Brain microvascular endothelial cell (primary cell): ENCODE data around the gene SLC7A1.
A peak's percentile ranks its signal among the peaks of the same experiment; 100 is the strongest.
"Not testable (repeated sequence)": the region's sequence is repeated elsewhere in the genome, so short reads cannot be mapped to it uniquely, and the experiment has no call there.

ENCODE experiments used
- DNase-seq: peaks from one replicate; pipeline ENCODE4 v3.0.0-alpha.2; 2020
- H3K27ac ChIP-seq: fragments of 250-450 bp; sonication (Bioruptor Pico); 2 replicates; pipeline ENCODE4 v1.5.1; 2020; ENCODE audit warnings: mild to moderate bottlenecking, moderate library complexity
- H3K27me3 ChIP-seq: fragments of 250-450 bp; sonication (Bioruptor Pico); replicated peaks from 2 replicates; pipeline ENCODE4 v1.5.1; 2020; ENCODE audit warnings: mild to moderate bottlenecking
- H3K36me3 ChIP-seq: fragments of 250-450 bp; sonication (Bioruptor Pico); replicated peaks from 2 replicates; pipeline ENCODE4 v1.5.1; 2020; ENCODE audit warnings: mild to moderate bottlenecking
- H3K4me3 ChIP-seq: 2 replicates; pipeline ENCODE4 v1.5.1; 2011; ENCODE audit warnings: low read depth, mild to moderate bottlenecking, control low read depth, low read length, moderate library complexity
- CTCF ChIP-seq: IDR thresholded peaks from 2 replicates; pipeline ENCODE4 v1.5.1; 2011; ENCODE audit warnings: low read depth, mild to moderate bottlenecking, moderate library complexity, low read length, control low read depth, inconsistent platforms; ENCODE audit errors: missing control alignments
- in situ Hi-C: cut with HindIII; loops from 2 replicates; pipeline ENCODE4 v1.10.0; 2017; ENCODE audit warnings: low sequenced_read_pairs, low pct_ligation_motif_present

Gene SLC7A1

DNA sequence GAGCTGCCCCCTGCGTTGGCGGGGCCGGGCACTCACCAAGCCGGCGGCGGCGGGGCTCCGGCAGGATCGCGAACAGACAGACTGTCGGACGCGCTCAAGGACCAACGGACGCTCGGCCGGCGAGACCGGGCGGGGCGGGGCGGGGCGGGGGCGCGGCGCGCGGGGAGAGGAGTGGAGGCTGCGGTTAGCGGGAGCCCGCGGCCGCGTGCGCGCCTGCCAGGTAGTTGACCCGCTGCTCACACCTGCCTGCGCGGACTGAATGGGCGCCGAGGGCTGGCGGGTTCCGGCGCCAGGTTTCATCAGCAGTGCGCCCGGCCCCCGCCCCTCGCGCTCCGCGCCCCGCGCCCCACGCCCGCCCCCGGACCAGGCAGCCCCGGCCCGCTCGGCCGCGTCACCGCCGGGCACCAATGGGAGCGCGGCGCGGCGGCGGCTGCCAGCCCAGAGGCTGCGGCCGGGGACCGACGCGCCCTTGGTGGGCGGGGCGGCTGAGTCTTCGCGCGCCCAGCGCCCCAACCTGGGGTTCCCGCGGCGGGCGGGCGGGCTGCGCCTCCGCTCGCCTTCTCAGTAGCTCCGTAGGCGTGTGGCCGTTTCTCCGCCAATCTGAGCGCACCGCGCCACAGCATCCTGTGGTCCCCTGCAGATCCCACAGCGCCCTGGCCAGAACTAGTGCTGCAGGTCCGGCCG is at the start of gene SLC7A1:
Gene SLC7A1, minus strand, starts transcription at position 309 of the 684 bp plus-strand sequence. CDS start 59,500 bp downstream, outside the sequence.
- in situ Hi-C loops: no loop called here
- H3K27me3 ChIP-seq: no peaks in the 10 kb centered on the region
- H3K4me3 ChIP-seq: peak within 1 kb of the TSS; percentile 67
- peak; percentile 18 for TF ChIP-seq CTCF
- peak; percentile 72 for DNase-seq
- H3K27ac ChIP-seq: peak within 1 kb of the TSS; percentile 99
- peaks cover 2% of the 10 kb centered on the region for H3K36me3 ChIP-seq

DNA sequence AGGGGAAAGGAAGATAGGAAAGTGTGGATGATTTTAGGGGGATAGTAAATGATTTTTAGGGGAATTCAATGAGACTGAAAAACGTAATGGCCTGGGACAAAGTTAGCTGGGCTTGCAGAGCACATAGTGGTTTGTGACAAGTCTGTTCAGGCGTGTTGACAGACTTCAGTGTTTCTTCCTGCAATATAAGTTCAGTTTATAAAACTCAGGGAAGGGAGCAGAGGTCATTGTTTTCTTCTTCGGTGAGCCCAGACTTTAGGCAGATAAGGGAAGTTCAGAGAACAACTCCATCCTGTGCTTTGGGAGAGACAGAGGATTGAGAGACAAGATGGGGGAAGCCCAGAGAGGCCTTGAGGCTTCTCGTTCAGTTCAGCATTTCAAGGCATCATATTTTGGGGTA is 45.2 kb upstream of the SLC7A1 start:
- Histone ChIP-seq H3K27ac (no peak overlapping the region), H3K27me3 (no peaks in the 10 kb centered on the region), H3K4me3 (no peak overlapping the region), H3K36me3 (no peaks in the 10 kb centered on the region)
- no peak for DNase-seq
- TF ChIP-seq CTCF: no peak
- in situ Hi-C loops: no loop called here

GRCh38 chr13:29636831-29637230 is 41.3 kb upstream of the SLC7A1 start:
- H3K36me3 ChIP-seq, H3K27me3 ChIP-seq, DNase-seq, H3K4me3 ChIP-seq, in situ Hi-C loops, H3K27ac ChIP-seq: not testable (repeated sequence)

DNA sequence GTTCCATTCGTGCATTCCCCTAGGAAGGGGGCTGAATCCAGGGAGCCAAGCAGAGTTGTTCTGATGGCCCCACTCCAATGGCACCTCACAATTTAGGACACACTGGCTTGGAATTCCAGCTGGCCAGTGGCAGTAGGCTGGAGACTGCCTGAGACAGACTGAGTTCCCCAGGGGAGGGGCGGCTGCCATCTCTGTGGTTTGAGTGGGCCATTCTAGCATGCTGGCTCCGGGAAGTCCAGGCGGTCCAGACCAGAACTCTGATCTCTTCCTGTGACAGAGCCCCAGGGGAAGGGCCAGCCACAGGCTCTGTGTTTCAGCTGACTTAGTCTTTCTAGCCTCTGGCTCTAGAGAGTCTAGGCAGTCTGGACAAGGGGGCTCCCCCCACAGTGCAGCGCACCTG is 29.5 kb upstream of the SLC7A1 start:
- in situ Hi-C loops: no loop called here
- Histone ChIP-seq H3K4me3 (no peak overlapping the region), H3K27ac (no peak overlapping the region), H3K27me3 (no peaks in the 10 kb centered on the region), H3K36me3 (no peaks in the 10 kb centered on the region)
- no peak for DNase-seq
- no peak for TF ChIP-seq CTCF

- Histone ChIP-seq H3K27ac (peak overlapping the region; percentile 95), H3K27me3 (no peaks in the 10 kb centered on the region), H3K36me3 (no peaks in the 10 kb centered on the region), H3K4me3 (no peak overlapping the region)
- no peak for TF ChIP-seq CTCF
- peak; percentile 80 for DNase-seq
- in situ Hi-C loops: no loop called here
These were observed 26.4 kb upstream of the SLC7A1 start for GRCh38 chr13:29621841-29622240.

GRCh38 chr13:29621051-29621800 is 25.7 kb upstream of the SLC7A1 start:
- Histone ChIP-seq H3K36me3 (no peaks in the 10 kb centered on the region), H3K27me3 (no peaks in the 10 kb centered on the region), H3K27ac (peak overlapping the region; percentile 95), H3K4me3 (no peak overlapping the region)
- no peak for TF ChIP-seq CTCF
- DNase-seq: peak; percentile 60
- in situ Hi-C loops: no loop called here
